H9 (cell line): Measurements from ENCODE around the gene TMEM147. TPM values are rescaled to one million over a fixed set of nuclear protein-coding genes. Genes with fewer than 3 reads are reported as not detected.

Source experiments
- DNase-seq: peaks from one replicate; pipeline ENCODE4 v3.0.0-alpha.2; 2017
- H2AFZ ChIP-seq: one replicate; pipeline ENCODE4 v1.6.1; 2013; ENCODE audit warnings: mild to moderate bottlenecking, low read length, control low read depth, moderate library complexity
- H2AK5ac ChIP-seq: 2 replicates; pipeline ENCODE4 v1.6.1; 2013; ENCODE audit warnings: low read length, control low read depth, mixed read lengths; ENCODE audit not compliant: insufficient read length
- H2BK120ac ChIP-seq: one replicate; pipeline ENCODE4 v1.6.1; 2013; ENCODE audit warnings: low read depth, mild to moderate bottlenecking, low read length, control low read depth, inconsistent platforms; ENCODE audit not compliant: poor library complexity, severe bottlenecking
- H2BK12ac ChIP-seq: 2 replicates; pipeline ENCODE4 v1.6.1; 2013; ENCODE audit warnings: low read length, control low read depth, mixed read lengths, low read depth; ENCODE audit not compliant: insufficient read length
- H2BK15ac ChIP-seq: 2 replicates; pipeline ENCODE4 v1.6.1; 2013; ENCODE audit warnings: low read depth, low read length, control low read depth
- H2BK20ac ChIP-seq: one replicate; pipeline ENCODE4 v1.6.1; 2013; ENCODE audit warnings: low read depth, mild to moderate bottlenecking, low read length, control low read depth, inconsistent platforms; ENCODE audit not compliant: poor library complexity, severe bottlenecking
- H2BK5ac ChIP-seq: 2 replicates; pipeline ENCODE4 v1.6.1; 2013; ENCODE audit warnings: low read length, control low read depth, mixed read lengths; ENCODE audit not compliant: insufficient read length
- H3K14ac ChIP-seq: 2 replicates; pipeline ENCODE4 v1.6.1; 2013; ENCODE audit warnings: low read length, control low read depth; ENCODE audit not compliant: insufficient read depth
- H3K18ac ChIP-seq: 2 replicates; pipeline ENCODE4 v1.6.1; 2013; ENCODE audit warnings: low read depth, mild to moderate bottlenecking, mixed read lengths, low read length, control low read depth; ENCODE audit not compliant: insufficient read length
- H3K23ac ChIP-seq: 2 replicates; pipeline ENCODE4 v1.6.1; 2013; ENCODE audit warnings: low read length, control low read depth, mixed read lengths, low read depth; ENCODE audit not compliant: insufficient read length
- H3K23me2 ChIP-seq: 2 replicates; pipeline ENCODE4 v1.6.1; 2013; ENCODE audit warnings: low read depth, mild to moderate bottlenecking, mixed read lengths, low read length, control low read depth; ENCODE audit not compliant: insufficient read length, poor library complexity, severe bottlenecking
- H3K27ac ChIP-seq: 2 replicates; pipeline ENCODE4 v1.5.1; 2013; ENCODE audit warnings: low read length, control low read depth, mixed read lengths, low read depth; ENCODE audit not compliant: insufficient read length
- H3K27me3 ChIP-seq: 2 replicates; pipeline ENCODE4 v1.6.1; 2013; ENCODE audit warnings: low read length, control low read depth, inconsistent platforms; ENCODE audit not compliant: insufficient read depth
- H3K4ac ChIP-seq: 2 replicates; pipeline ENCODE4 v1.6.1; 2013; ENCODE audit warnings: low read depth, mild to moderate bottlenecking, control low read depth, inconsistent platforms, low read length, moderate library complexity
- H3K4me1 ChIP-seq: 2 replicates; pipeline ENCODE4 v1.6.1; 2013; ENCODE audit warnings: low read length, control low read depth, inconsistent platforms; ENCODE audit not compliant: insufficient read depth
- H3K4me2 ChIP-seq: 2 replicates; pipeline ENCODE4 v1.6.1; 2013; ENCODE audit warnings: low read length, control low read depth, mixed read lengths; ENCODE audit not compliant: insufficient read length, insufficient read depth
- H3K56ac ChIP-seq: 2 replicates; pipeline ENCODE4 v1.6.1; 2013; ENCODE audit warnings: low read depth, mild to moderate bottlenecking, mixed read lengths, low read length, control low read depth; ENCODE audit not compliant: insufficient read length
- H3K79me1 ChIP-seq: 2 replicates; pipeline ENCODE4 v1.6.1; 2013; ENCODE audit warnings: low read depth, mild to moderate bottlenecking, moderate library complexity, low read length, control low read depth, inconsistent platforms; ENCODE audit not compliant: insufficient read depth, poor library complexity, severe bottlenecking
- H3K79me2 ChIP-seq: 2 replicates; pipeline ENCODE4 v1.6.1; 2013; ENCODE audit warnings: low read length, control low read depth, inconsistent platforms; ENCODE audit not compliant: insufficient read depth
- H3K9ac ChIP-seq: 2 replicates; pipeline ENCODE4 v1.6.1; 2013; ENCODE audit warnings: low read length, control low read depth, mixed read lengths; ENCODE audit not compliant: insufficient read length; ENCODE audit errors: extremely low read depth
- H3K9me3 ChIP-seq: one replicate; pipeline ENCODE4 v1.6.1; 2013; ENCODE audit warnings: low read depth, low read length, inconsistent platforms; ENCODE audit not compliant: control insufficient read depth
- H3T11ph ChIP-seq: one replicate; pipeline ENCODE4 v1.6.1; 2013; ENCODE audit warnings: mild to moderate bottlenecking, low read length, control low read depth, inconsistent platforms
- H4K20me1 ChIP-seq: one replicate; pipeline ENCODE4 v1.6.1; 2013; ENCODE audit not compliant: control insufficient read depth, insufficient read length, insufficient read depth
- H4K5ac ChIP-seq: 2 replicates; pipeline ENCODE4 v1.6.1; 2013; ENCODE audit warnings: low read depth, mild to moderate bottlenecking, mixed read lengths, low read length, control low read depth; ENCODE audit not compliant: insufficient read length
- H4K8ac ChIP-seq: replicated peaks from 2 replicates; pipeline ENCODE4 v1.6.1; 2013; ENCODE audit warnings: low read length, control low read depth, mixed read lengths, low read depth; ENCODE audit not compliant: insufficient read length
- H4K91ac ChIP-seq: 2 replicates; pipeline ENCODE4 v1.6.1; 2013; ENCODE audit warnings: low read depth, mild to moderate bottlenecking, moderate library complexity, mixed read lengths, low read length, control low read depth; ENCODE audit not compliant: insufficient read length
- H3K27ac Mint-ChIP-seq, 3 experiments: 2 replicates in 2 of 3; 3 replicates in 1 of 3; pipeline ENCODE4 v1.8.0; 2020 to 2021; ENCODE audit warnings: mixed read lengths in 3 of 3, mild to moderate bottlenecking in 1 of 3, moderate library complexity in 1 of 3
- H3K27me3 Mint-ChIP-seq: 2 replicates; pipeline ENCODE4 v1.8.0; 2021; ENCODE audit warnings: low read depth, mild to moderate bottlenecking, moderate library complexity, mixed read lengths
- H3K36me3 Mint-ChIP-seq, 3 experiments: 2 replicates in 2 of 3; 3 replicates in 1 of 3; pipeline ENCODE4 v1.8.0; 2020 to 2021; ENCODE audit warnings: low read depth in 3 of 3, mixed read lengths in 3 of 3; ENCODE audit not compliant: insufficient read depth in 1 of 3
- H3K4me1 Mint-ChIP-seq, 2 experiments: 2 replicates each; pipeline ENCODE4 v1.8.0; 2020; ENCODE audit warnings: mixed read lengths in 2 of 2
- H3K4me3 Mint-ChIP-seq, 2 experiments: 2 replicates in 1 of 2; 3 replicates in 1 of 2; pipeline ENCODE4 v1.8.0; 2020 to 2021; ENCODE audit warnings: mild to moderate bottlenecking in 2 of 2, mixed read lengths in 2 of 2, moderate library complexity in 1 of 2
- H3K9me3 Mint-ChIP-seq, 2 experiments: 2 replicates in 1 of 2; 3 replicates in 1 of 2; pipeline ENCODE4 v1.8.0; 2020; ENCODE audit warnings: mild to moderate bottlenecking in 2 of 2, mixed read lengths in 2 of 2, moderate library complexity in 1 of 2
- CTCF ChIP-seq: fragments of 200-600 bp; sonication (generic); conservative IDR thresholded peaks from 3 replicates; pipeline ENCODE4 v1.8.0; 2021; ENCODE audit warnings: antibody characterized with exemption, mild to moderate bottlenecking
- WGBS: extraction: QIAGEN DNeasy Blood & Tissue Kit; methylation state at CpG from one replicate; pipeline ENCODE4 v1.1.7; 2013; ENCODE audit warnings: missing lambda C conversion rate, low lambda C conversion rate, mixed read lengths; ENCODE audit not compliant: insufficient read length; ENCODE audit errors: extremely low coverage; 5-methylcytosine and 5-hydroxymethylcytosine counted together
- total RNA-seq: library from RNA; stranded (reverse); gene quantifications from 2 replicates; pipeline ENCODE4 v1.2.1, GENCODE V29; 2021

TMEM147 gene
- total RNA-seq, 1 experiment from 2014 or later = 125 TPM

GRCh38 chr19:35513628-35514281 lies 31.7 kb upstream of the TMEM147 start, which contains the start of gene DMKN:
TSS of gene DMKN (minus strand) at chr19:35513649. CDS start at chr19:35513475, 174 bp downstream.
- Histone ChIP-seq H2BK120ac (no peak within 1 kb of the TSS), H2AFZ (no peak within 1 kb of the TSS), H3K9ac (no peak within 1 kb of the TSS), H3K27ac (no peak within 1 kb of the TSS), H4K8ac (no peak within 1 kb of the TSS), H4K91ac (no peak within 1 kb of the TSS), H2BK5ac (no peak within 1 kb of the TSS), H2BK20ac (no peak within 1 kb of the TSS), H2BK12ac (no peak within 1 kb of the TSS), H3K18ac (no peak within 1 kb of the TSS), H3K79me1 (no peaks in the 10 kb centered on the region), H3K4ac (no peak within 1 kb of the TSS), H3K14ac (no peak within 1 kb of the TSS; the same call in 1 of the 2 replicates), H4K20me1 (no peaks in the 10 kb centered on the region), H3K56ac (no peak within 1 kb of the TSS), H3K9me3 (no peaks in the 10 kb centered on the region), H3K23me2 (peaks cover 12% of the 10 kb centered on the region), H2BK15ac (no peak within 1 kb of the TSS), H4K5ac (no peak within 1 kb of the TSS), H3K4me2 (peak within 1 kb of the TSS; percentile 43), H3K4me1 (no peaks in the 10 kb centered on the region), H3K79me2 (no peaks in the 10 kb centered on the region; the same call in 1 of the 2 replicates), H3K23ac (no peak within 1 kb of the TSS), H3T11ph (no peak within 1 kb of the TSS), H2AK5ac (no peak within 1 kb of the TSS), H3K27me3 (no peaks in the 10 kb centered on the region; the same call in none of the 2 replicates)
- Mint-ChIP-seq H3K9me3 (no peaks in the 10 kb centered on the region; a peak in 1 of 5 replicates), H3K27me3 (peaks cover 31% of the 10 kb centered on the region), H3K4me3 (peak within 1 kb of the TSS in 1 of 2 experiments; percentile 47; a peak in 3 of 5 replicates), H3K36me3 (no peaks in the 10 kb centered on the region; a peak in 2 of 7 replicates), H3K27ac (peak within 1 kb of the TSS in 2 of 3 experiments; percentile 3 to 44; a peak in 3 of 7 replicates), H3K4me1 (peaks cover 15 to 34% of the 10 kb centered on the region in 2 experiments)
- DNase-seq = peak; percentile 61
- TF ChIP-seq CTCF = peak; percentile 47; the same call in 2 of the 3 replicates
- no CpG with 5 or more reads among the region's 15 CpGs for WGBS
